HFF-Myc (cell line): Measurements from ENCODE around the gene FOXP1.

Experiments
- DNase-seq: peaks from one replicate; pipeline ENCODE4 v3.0.0-alpha.2; 2011; ENCODE audit warnings: low read depth; ENCODE audit errors: extremely low read depth
- H3K4me3 ChIP-seq: replicated peaks from 2 replicates; pipeline ENCODE4 v1.5.1; 2011; ENCODE audit warnings: low read depth, mild to moderate bottlenecking, control low read depth, low read length
- CTCF ChIP-seq: IDR thresholded peaks from 2 replicates; pipeline ENCODE4 v1.5.1; 2012; ENCODE audit warnings: mild to moderate bottlenecking, low read depth, low read length, control low read depth; ENCODE audit errors: missing control alignments

Gene FOXP1

GRCh38 chr3:71226565-71227269, 356.8 kb downstream of the FOXP1 start:
- DNase-seq: no peak
- no peak for TF ChIP-seq CTCF
- no peak overlapping the region for H3K4me3 ChIP-seq

DNA sequence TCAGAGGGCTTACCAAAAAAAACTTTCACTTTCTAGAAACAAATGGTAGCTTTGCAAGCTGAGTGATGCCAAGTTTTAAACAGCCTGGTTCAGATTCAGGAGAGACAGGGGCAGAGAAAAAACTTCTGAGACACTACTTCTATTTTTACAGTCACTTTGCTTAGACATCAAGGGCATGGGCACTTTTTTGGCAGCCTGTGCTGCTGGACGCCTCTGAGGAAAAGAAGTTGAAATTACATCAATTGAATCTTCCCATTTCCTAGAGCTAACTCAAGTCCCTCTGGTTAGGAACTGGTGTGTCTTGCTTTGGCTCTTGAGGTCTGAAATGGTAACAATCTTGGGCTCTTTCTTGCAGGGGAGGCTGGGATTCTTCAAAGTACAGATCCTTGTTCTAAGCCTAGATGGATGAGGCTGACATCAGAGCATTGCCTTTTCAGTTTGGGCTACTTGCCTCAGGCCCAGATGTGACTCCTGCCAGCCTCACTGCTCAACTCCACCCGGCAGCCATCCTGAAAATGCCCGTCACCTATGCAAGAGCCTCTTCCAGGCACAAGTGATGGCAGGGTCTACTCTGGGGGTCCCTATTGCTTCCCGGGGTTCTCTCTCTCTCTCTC, 357.5 kb downstream of the FOXP1 start:
- no peak for TF ChIP-seq CTCF
- DNase-seq: no peak
- H3K4me3 ChIP-seq: no peak overlapping the region

- no peak for TF ChIP-seq CTCF
- no peak for DNase-seq
- H3K4me3 ChIP-seq: no peak overlapping the region
Observed at GRCh38 chr3:71225002-71225684, 358.4 kb downstream of the FOXP1 start.

GRCh38 chr3:71219744-71220638, 363.5 kb downstream of the FOXP1 start:
- DNase-seq: no peak
- H3K4me3 ChIP-seq: no peak overlapping the region
- no peak for TF ChIP-seq CTCF

GRCh38 chr3:71218508-71218907, 365.0 kb downstream of the FOXP1 start:
- DNase-seq: no peak
- no peak for TF ChIP-seq CTCF
- H3K4me3 ChIP-seq: no peak overlapping the region

DNA sequence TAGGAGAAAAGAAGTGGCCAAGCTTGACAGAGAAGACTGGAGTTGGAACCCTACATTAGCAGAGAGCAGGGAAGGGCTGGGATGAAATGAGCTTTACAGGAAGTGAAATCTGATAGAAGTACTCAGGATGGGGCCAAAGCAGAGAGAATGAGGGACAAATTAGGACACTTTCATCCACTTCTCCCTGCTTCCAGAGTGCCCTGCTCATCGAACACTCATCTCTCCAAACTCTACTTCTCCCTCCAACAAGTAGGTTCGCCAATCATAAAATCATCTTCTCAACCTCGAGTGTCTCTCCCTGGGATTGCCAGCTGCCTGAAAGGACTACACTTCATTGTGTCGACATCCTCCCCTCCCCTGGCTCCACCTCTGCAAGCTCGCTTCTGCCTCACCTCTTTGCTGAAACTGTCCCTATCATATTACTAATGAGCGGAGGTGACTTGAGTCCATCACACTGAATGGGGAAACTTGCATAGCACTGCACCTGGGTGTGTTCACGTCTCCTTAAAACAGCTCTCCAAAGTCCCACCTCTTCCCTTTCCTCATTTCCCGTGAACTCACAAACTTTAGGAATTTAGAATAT, 365.8 kb downstream of the FOXP1 start:
- no peak for TF ChIP-seq CTCF
- H3K4me3 ChIP-seq: no peak overlapping the region
- DNase-seq: no peak
